ENCODE data around the gene NUP214. TPM values are rescaled to one million over a fixed set of nuclear protein-coding genes. Genes with fewer than 3 reads are reported as not detected.
A peak's percentile ranks its signal among the peaks of the same experiment; 100 is the strongest.

NUP214 gene
- 100 to 1,000 TPM; 105 to 107 TPM for total RNA-seq
- total RNA-seq: 62.1 to 84.5 reads per million in 2 donors

- DNase-seq (peak; percentile 97 to 100 (median 98)), ATAC-seq (peak; percentile 98)
- peaks cover 14% of the 10 kb centered on the region for H3K4me1 Mint-ChIP-seq
- H3K27ac Mint-ChIP-seq: peak within 1 kb of the TSS; percentile 96
- peaks cover 1% of the 10 kb centered on the region for H3K27me3 Mint-ChIP-seq
- peaks cover 4% of the 10 kb centered on the region for H3K36me3 Mint-ChIP-seq (ENCODE audit: low read depth)
- peak within 1 kb of the TSS; percentile 97 for H3K4me3 Mint-ChIP-seq
- H3K9me3 ChIP-seq (ENCODE audit: control insufficient read depth, low read length, poor library complexity, severe bottlenecking): no peaks in the 10 kb centered on the region
Measured at GRCh38 chr9:131125288-131126058, at the start of gene NUP214. Gene NUP214 (plus strand): TSS chr9:131125586. CDS start chr9:131125705, 119 bp downstream.

GRCh38 chr9:131076347-131077195 lies 48.8 kb upstream of the NUP214 start:
- Mint-ChIP-seq H3K4me1 (peaks cover 3% of the 10 kb centered on the region), H3K4me3 (no peak overlapping the region), H3K27me3 (peaks cover 5% of the 10 kb centered on the region), H3K36me3 (ENCODE audit: low read depth) (no peaks in the 10 kb centered on the region), H3K27ac (no peak overlapping the region)
- DNase-seq: no peak
- ATAC-seq: no peak
- H3K9me3 ChIP-seq (ENCODE audit: control insufficient read depth, low read length, poor library complexity, severe bottlenecking): no peaks in the 10 kb centered on the region

GRCh38 chr9:131078427-131079366 lies 46.7 kb upstream of the NUP214 start:
- Mint-ChIP-seq H3K4me1 (peaks cover 3% of the 10 kb centered on the region), H3K27ac (no peak overlapping the region)

GRCh38 chr9:131080589-131080988 lies 44.8 kb upstream of the NUP214 start:
- no peaks in the 10 kb centered on the region for H3K9me3 ChIP-seq (ENCODE audit: control insufficient read depth, low read length, poor library complexity, severe bottlenecking)
- Mint-ChIP-seq H3K4me3 (no peak overlapping the region), H3K27ac (no peak overlapping the region), H3K4me1 (peaks cover 3% of the 10 kb centered on the region), H3K36me3 (ENCODE audit: low read depth) (no peaks in the 10 kb centered on the region), H3K27me3 (peaks cover 8% of the 10 kb centered on the region)
- no peak for DNase-seq
- ATAC-seq: no peak

More at GRCh38 chr9:131078427-131079366, 46.7 kb upstream of the NUP214 start:
- H3K4me3 Mint-ChIP-seq: no peak overlapping the region
- H3K9me3 ChIP-seq (ENCODE audit: control insufficient read depth, low read length, poor library complexity, severe bottlenecking): no peaks in the 10 kb centered on the region
- ATAC-seq (no peak), DNase-seq (no peak)
- H3K36me3 Mint-ChIP-seq (ENCODE audit: low read depth): no peaks in the 10 kb centered on the region
- no peaks in the 10 kb centered on the region for H3K27me3 Mint-ChIP-seq

- peaks cover 3% of the 10 kb centered on the region for H3K4me1 Mint-ChIP-seq
- DNase-seq: no peak
- no peaks in the 10 kb centered on the region for H3K36me3 Mint-ChIP-seq (ENCODE audit: low read depth)
- no peak overlapping the region for H3K27ac Mint-ChIP-seq
- H3K4me3 Mint-ChIP-seq: no peak overlapping the region
- ATAC-seq: no peak
- H3K27me3 Mint-ChIP-seq: peaks cover 8% of the 10 kb centered on the region
- no peaks in the 10 kb centered on the region for H3K9me3 ChIP-seq (ENCODE audit: control insufficient read depth, low read length, poor library complexity, severe bottlenecking)
Measured at GRCh38 chr9:131081868-131082267, 43.5 kb upstream of the NUP214 start.

- no peaks in the 10 kb centered on the region for H3K9me3 ChIP-seq (ENCODE audit: control insufficient read depth, low read length, poor library complexity, severe bottlenecking)
- no peak for ATAC-seq
- Mint-ChIP-seq H3K27ac (no peak overlapping the region), H3K4me3 (no peak overlapping the region), H3K4me1 (peaks cover 3% of the 10 kb centered on the region), H3K27me3 (peaks cover 13% of the 10 kb centered on the region), H3K36me3 (ENCODE audit: low read depth) (no peaks in the 10 kb centered on the region)
- no peak for DNase-seq
Measured at GRCh38 chr9:131082774-131083512, 42.4 kb upstream of the NUP214 start.

GRCh38 chr9:131084661-131085369 lies 40.6 kb upstream of the NUP214 start:
- DNase-seq (no peak), ATAC-seq (no peak)
- no peak overlapping the region for H3K4me3 Mint-ChIP-seq
- H3K27me3 Mint-ChIP-seq: peaks cover 16% of the 10 kb centered on the region
- peaks cover 3% of the 10 kb centered on the region for H3K4me1 Mint-ChIP-seq
- H3K9me3 ChIP-seq (ENCODE audit: control insufficient read depth, low read length, poor library complexity, severe bottlenecking): no peaks in the 10 kb centered on the region
- H3K27ac Mint-ChIP-seq: no peak overlapping the region
- no peaks in the 10 kb centered on the region for H3K36me3 Mint-ChIP-seq (ENCODE audit: low read depth)

- H3K4me3 Mint-ChIP-seq: no peak overlapping the region
Measured at GRCh38 chr9:131085370-131086122, 39.8 kb upstream of the NUP214 start.

GRCh38 chr9:131087354-131087893 lies 38.0 kb upstream of the NUP214 start:
- peaks cover 16% of the 10 kb centered on the region for H3K27me3 Mint-ChIP-seq

More at GRCh38 chr9:131085370-131086122, 39.8 kb upstream of the NUP214 start:
- H3K9me3 ChIP-seq (ENCODE audit: control insufficient read depth, low read length, poor library complexity, severe bottlenecking): no peaks in the 10 kb centered on the region
- ATAC-seq (no peak), DNase-seq (no peak)
- H3K36me3 Mint-ChIP-seq (ENCODE audit: low read depth): no peaks in the 10 kb centered on the region
- H3K4me1 Mint-ChIP-seq: peaks cover 3% of the 10 kb centered on the region
- no peak overlapping the region for H3K27ac Mint-ChIP-seq
- peaks cover 16% of the 10 kb centered on the region for H3K27me3 Mint-ChIP-seq

GRCh38 chr9:131090025-131090787 lies 35.2 kb upstream of the NUP214 start:
- H3K36me3 Mint-ChIP-seq (ENCODE audit: low read depth): no peaks in the 10 kb centered on the region
- no peaks in the 10 kb centered on the region for H3K4me1 Mint-ChIP-seq
- H3K27ac Mint-ChIP-seq: no peak overlapping the region
- peaks cover 28% of the 10 kb centered on the region for H3K27me3 Mint-ChIP-seq
- H3K4me3 Mint-ChIP-seq: no peak overlapping the region
- ATAC-seq: no peak
- no peak for DNase-seq
- no peaks in the 10 kb centered on the region for H3K9me3 ChIP-seq (ENCODE audit: control insufficient read depth, low read length, poor library complexity, severe bottlenecking)

More at GRCh38 chr9:131087354-131087893, 38.0 kb upstream of the NUP214 start:
- ATAC-seq: no peak
- DNase-seq: no peak
- H3K9me3 ChIP-seq (ENCODE audit: control insufficient read depth, low read length, poor library complexity, severe bottlenecking): no peaks in the 10 kb centered on the region
- Mint-ChIP-seq H3K4me3 (no peak overlapping the region), H3K27ac (no peak overlapping the region), H3K36me3 (ENCODE audit: low read depth) (no peaks in the 10 kb centered on the region), H3K4me1 (no peaks in the 10 kb centered on the region)

Measured in T-helper 17 cell (primary cell).